ENCODE data around the gene TMEM132D.

TMEM132D gene

GRCh38 chr12:129245769-129246168 lies 658.1 kb downstream of the TMEM132D start:
- TF ChIP-seq POLR2A (IDR thresholded peaks at IDR 0.05; ENCODE audit: extremely low read depth, insufficient read length) = no peak
- no peak for TF ChIP-seq MAX (IDR thresholded peaks at IDR 0.05; ENCODE audit: low read depth, low read length)
- TF ChIP-seq MYC (IDR thresholded peaks at IDR 0.05; ENCODE audit: low read depth, low read length) = no peak
- TF ChIP-seq CTCF (IDR thresholded peaks at IDR 0.05; ENCODE audit: low read depth, low read length) = no peak
- no peak overlapping the region for H3K4me3 ChIP-seq (ENCODE audit: low read depth, low read length)

DNA sequence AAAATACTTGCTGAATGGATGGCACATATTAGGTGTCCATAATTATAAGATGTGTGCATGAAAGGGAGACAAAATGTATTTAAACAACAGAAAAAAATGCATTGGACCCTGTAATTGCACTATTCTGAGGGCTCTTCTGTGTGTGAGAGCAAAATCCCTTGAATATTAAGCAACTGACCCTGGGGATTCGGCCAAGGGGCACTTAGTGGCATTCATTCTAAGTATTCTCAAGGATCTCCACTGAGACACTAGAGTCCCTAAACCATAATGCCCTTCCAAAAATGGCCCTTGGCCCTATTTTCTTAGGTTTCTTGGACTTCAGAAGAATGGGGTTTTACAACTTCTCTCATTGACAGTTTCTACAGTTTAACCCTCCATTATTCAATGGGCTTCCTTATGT lies 662.0 kb downstream of the TMEM132D start:
- no peak overlapping the region for H3K4me3 ChIP-seq (ENCODE audit: low read depth, low read length)
- TF ChIP-seq MYC (IDR thresholded peaks at IDR 0.05; ENCODE audit: low read depth, low read length) = no peak
- DNase-seq (ENCODE audit: low read depth) = no peak

More at GRCh38 chr12:129245769-129246168, 658.1 kb downstream of the TMEM132D start:
- DNase-seq (ENCODE audit: low read depth) = no peak

- no peak overlapping the region for H3K4me3 ChIP-seq (ENCODE audit: low read depth, low read length)
- no peak for DNase-seq (ENCODE audit: low read depth)
- no peak for TF ChIP-seq MYC (IDR thresholded peaks at IDR 0.05; ENCODE audit: low read depth, low read length)
- TF ChIP-seq MAX (IDR thresholded peaks at IDR 0.05; ENCODE audit: low read depth, low read length) = no peak
- no peak for TF ChIP-seq CTCF (IDR thresholded peaks at IDR 0.05; ENCODE audit: low read depth, low read length)
- TF ChIP-seq POLR2A (IDR thresholded peaks at IDR 0.05; ENCODE audit: extremely low read depth, insufficient read length) = no peak
Measured at GRCh38 chr12:129237881-129238280, 665.9 kb downstream of the TMEM132D start.

- TF ChIP-seq MAX (IDR thresholded peaks at IDR 0.05; ENCODE audit: low read depth, low read length) (no peak), CTCF (IDR thresholded peaks at IDR 0.05; ENCODE audit: low read depth, low read length) (no peak), MYC (IDR thresholded peaks at IDR 0.05; ENCODE audit: low read depth, low read length) (no peak), POLR2A (IDR thresholded peaks at IDR 0.05; ENCODE audit: extremely low read depth, insufficient read length) (no peak)
- no peak for DNase-seq (ENCODE audit: low read depth)
- H3K4me3 ChIP-seq (ENCODE audit: low read depth, low read length) = no peak overlapping the region
Measured at GRCh38 chr12:129234209-129234608, 669.6 kb downstream of the TMEM132D start.

GRCh38 chr12:129231491-129231890 lies 672.3 kb downstream of the TMEM132D start:
- DNase-seq (ENCODE audit: low read depth) = no peak
- TF ChIP-seq MAX (IDR thresholded peaks at IDR 0.05; ENCODE audit: low read depth, low read length) = no peak
- no peak for TF ChIP-seq MYC (IDR thresholded peaks at IDR 0.05; ENCODE audit: low read depth, low read length)
- no peak for TF ChIP-seq POLR2A (IDR thresholded peaks at IDR 0.05; ENCODE audit: extremely low read depth, insufficient read length)
- no peak for TF ChIP-seq CTCF (IDR thresholded peaks at IDR 0.05; ENCODE audit: low read depth, low read length)
- H3K4me3 ChIP-seq (ENCODE audit: low read depth, low read length) = no peak overlapping the region

DNA sequence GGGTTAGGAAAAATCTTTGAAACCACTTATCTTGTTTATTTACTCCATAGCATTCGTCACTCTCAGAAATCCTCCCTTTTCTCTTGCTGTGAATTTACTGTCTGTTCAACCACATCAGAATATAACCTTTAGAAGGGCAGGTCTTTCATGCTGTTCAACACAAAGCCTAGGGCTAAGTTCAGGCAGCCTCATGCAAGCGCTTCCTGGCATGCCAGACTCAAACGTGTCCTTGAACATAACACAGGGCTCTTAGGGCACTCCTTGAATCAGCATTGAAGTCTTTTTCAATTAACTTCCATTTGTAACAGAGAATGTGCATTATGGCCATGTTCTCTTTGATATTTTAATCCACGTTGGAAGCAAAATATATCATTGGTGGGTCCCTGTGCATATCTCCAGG lies 672.8 kb downstream of the TMEM132D start:
- TF ChIP-seq MYC (IDR thresholded peaks at IDR 0.05; ENCODE audit: low read depth, low read length) (no peak), POLR2A (IDR thresholded peaks at IDR 0.05; ENCODE audit: extremely low read depth, insufficient read length) (no peak), MAX (IDR thresholded peaks at IDR 0.05; ENCODE audit: low read depth, low read length) (no peak), CTCF (IDR thresholded peaks at IDR 0.05; ENCODE audit: low read depth, low read length) (no peak)
- no peak for DNase-seq (ENCODE audit: low read depth)
- no peak overlapping the region for H3K4me3 ChIP-seq (ENCODE audit: low read depth, low read length)
